Islet precursor cell (in vitro differentiated cells): ENCODE results near the gene TPRN.
"Not testable (repeated sequence)": the region's sequence is repeated elsewhere in the genome, so short reads cannot be mapped to it uniquely, and the experiment has no call there.

Source experiments
- DNase-seq: peaks from one replicate; pipeline ENCODE4 v3.0.0-alpha.2; 2018

Gene TPRN

GRCh38 chr9:137200311-137201204, at the start of gene TPRN:
TPRN (minus strand) TSS chr9:137200741; CDS start chr9:137200711, 30 bp downstream.
- peak; percentile 99 for DNase-seq

- DNase-seq, result no peak
These were observed 47.3 kb upstream of the TPRN start for GRCh38 chr9:137247916-137248175.

GRCh38 chr9:137247135-137247915, 46.8 kb upstream of the TPRN start:
- DNase-seq, result no peak

DNA sequence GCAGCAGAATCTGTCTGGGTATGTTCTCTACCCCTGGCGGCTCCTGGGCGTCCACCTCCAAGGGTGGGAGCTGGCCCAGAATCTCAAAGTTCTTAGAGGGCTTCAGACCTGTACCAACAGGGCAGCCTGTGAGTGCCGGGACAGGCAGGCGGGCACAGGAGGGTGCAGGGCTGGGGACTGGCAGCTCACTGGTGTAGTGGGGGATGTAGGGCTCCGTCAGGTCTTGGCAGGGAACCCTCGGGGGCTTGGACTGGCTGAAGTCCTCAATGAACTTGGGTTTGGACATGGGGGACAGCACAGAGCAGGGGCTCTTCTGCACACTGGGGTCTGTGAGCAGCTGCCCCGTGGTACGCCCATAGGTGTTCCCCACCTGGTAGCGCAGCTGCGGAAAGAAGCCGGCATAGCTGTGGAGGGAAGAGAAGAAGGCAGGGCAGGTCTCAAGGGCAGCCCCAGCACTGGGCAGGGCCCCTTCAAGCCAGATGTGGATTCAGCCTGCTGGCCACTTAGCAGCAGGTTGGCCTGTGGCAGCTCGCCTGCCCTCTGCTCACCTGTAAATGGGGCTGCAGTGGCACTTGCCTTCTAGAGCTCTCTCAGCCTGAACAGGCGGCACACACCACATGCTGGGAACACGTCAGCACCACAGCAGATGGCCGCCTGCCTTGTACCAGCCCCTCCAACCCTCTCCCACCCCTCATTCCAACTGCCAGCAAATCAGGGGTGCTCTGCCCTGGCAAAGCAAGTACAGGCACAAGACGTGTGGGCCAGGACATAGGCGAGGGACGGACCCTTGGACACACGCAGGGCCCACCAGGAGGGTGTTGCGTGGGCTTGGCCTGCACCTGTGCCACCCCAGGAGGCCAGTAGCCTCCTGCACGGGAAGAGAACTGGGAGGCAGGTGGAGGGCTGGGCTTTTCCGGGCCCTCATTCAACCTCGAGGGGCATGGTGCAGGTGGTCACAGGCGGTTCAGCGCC, 45.2 kb upstream of the TPRN start:
- DNase-seq, result no peak

DNA sequence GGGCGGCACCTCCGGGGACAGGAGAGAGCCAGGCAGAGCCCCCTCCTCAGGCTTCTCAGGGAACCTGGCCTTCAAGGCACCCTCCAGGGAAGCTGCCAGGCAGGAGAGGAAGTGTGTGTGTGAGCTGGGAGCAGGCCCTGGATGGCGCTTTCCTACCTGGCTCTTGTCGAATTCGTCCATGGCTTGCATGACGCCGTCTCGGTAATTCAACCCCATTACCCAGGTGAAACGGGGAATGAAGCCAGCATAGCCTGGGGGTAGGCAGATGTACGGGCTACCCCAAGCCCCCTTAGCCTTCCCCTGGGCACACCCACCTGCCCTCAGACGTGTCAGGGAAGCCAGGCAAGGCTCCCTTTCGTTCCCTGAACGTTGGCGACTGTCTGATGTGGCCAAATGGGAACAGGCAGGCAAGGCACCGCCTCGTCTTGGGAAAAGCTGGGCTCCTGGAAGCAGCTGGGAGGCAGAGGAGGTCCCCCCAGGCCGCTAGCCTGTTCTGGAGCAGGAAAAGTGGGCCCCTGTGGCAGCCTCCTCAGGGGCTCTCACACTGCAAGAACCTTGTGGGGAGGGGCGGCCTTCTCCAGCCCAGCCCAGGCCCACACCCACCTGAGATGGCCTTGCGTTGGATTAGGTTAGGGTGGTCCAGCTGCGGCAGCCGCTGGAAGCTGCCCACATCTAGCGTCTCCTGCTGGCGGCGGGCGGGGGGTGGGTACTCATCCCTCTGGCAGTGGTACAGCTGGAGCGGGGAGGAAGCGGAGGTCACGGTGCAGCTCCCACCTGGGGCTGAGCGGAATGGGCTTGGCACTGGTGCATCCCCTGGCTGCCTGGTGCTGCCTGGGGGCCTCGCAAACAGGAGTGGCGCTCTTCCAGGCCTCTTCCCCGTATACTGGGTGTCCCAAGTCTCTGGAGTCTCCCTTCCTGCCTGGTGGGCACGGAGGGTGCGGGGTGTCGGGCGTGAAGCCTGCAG, 44.2 kb upstream of the TPRN start:
- no peak for DNase-seq

- no peak for DNase-seq
These were observed 43.3 kb upstream of the TPRN start for GRCh38 chr9:137243626-137244485.

DNA sequence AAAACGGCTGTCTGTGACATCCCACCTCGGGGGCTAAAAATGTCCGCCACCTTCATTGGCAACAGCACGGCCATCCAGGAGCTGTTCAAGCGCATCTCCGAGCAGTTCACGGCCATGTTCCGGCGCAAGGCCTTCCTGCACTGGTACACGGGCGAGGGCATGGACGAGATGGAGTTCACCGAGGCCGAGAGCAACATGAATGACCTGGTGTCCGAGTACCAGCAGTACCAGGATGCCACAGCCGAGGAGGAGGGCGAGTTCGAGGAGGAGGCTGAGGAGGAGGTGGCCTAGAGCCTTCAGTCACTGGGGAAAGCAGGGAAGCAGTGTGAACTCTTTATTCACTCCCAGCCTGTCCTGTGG, 42.7 kb upstream of the TPRN start:
- not testable (repeated sequence) for DNase-seq

GRCh38 chr9:137242269-137243203, 42.0 kb upstream of the TPRN start:
- DNase-seq, result no peak

DNA sequence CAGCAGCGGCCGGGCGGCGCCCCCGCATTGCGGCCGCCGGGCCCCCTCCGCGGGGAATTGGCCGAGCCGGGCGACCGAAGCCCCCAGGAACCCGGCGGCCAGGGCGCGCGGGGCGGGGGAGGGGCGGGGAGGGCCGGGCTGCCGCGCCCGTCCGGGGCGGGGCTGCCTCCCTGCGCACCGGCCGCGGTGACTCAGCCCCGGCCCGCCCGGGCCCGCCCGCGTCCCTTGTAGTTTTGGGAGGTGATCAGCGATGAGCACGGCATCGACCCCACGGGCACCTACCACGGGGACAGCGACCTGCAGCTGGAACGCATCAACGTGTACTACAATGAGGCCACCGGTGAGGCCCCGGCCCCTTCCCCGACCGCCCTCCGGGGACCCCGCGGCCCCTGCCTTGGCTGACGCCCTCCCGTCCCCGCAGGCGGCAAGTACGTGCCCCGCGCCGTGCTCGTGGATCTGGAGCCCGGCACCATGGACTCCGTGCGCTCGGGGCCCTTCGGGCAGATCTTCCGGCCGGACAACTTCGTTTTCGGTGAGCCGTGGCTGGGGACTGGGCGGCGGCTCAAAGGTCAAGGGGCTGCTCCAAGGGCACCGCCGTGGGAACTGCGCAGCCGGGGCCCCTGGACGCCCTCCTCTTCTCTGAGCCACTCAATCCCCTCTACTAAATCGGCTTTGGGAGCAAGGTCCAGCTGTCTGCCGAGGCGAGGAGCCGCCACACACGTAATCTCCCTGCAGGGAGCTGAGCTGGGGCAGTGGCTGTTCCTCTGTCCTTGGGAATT, 41.1 kb upstream of the TPRN start:
- no peak for DNase-seq

GRCh38 chr9:137240841-137241489, 40.4 kb upstream of the TPRN start, which contains the start of gene TUBB4B:
TUBB4B (plus strand) TSS chr9:137241287; CDS start chr9:137241361, 74 bp downstream.
- DNase-seq, result peak; percentile 100

- DNase-seq, result no peak
These were observed 39.8 kb upstream of the TPRN start for GRCh38 chr9:137240318-137240840.

DNA sequence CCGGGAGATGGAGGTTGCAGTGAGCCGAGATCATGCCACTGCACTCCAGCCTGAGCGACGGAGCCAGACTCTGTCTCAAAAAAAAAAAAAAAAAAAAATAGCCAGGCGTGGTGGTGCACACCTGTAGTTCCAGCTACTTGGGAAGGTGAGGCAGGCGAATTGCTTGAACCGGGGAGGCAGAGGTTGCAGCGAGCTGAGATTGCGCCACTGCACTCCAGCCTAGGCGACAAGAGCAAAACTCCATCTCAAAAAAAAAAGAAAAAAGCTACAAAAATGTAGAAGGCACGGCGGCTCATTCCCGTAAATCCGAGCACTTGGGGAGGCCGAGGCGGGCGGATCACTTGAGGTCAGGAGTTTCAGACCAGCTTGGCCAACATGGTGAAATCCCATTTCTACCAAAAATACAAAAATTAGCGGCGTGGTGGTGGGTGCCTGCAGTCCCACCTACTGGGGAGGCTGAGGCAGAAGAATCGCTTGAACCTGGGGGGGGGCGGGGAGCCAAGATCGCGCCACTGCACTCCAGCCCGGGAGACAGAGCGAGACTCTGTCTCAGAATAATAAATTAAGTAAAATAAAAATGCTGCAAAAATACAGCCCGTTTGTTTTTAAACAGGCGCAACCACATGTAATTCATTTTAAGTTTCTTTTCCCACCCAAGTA, 39.1 kb upstream of the TPRN start:
- DNase-seq, result not testable (repeated sequence)

- DNase-seq, result no peak
These were observed 37.5 kb upstream of the TPRN start for GRCh38 chr9:137237759-137238726.

DNA sequence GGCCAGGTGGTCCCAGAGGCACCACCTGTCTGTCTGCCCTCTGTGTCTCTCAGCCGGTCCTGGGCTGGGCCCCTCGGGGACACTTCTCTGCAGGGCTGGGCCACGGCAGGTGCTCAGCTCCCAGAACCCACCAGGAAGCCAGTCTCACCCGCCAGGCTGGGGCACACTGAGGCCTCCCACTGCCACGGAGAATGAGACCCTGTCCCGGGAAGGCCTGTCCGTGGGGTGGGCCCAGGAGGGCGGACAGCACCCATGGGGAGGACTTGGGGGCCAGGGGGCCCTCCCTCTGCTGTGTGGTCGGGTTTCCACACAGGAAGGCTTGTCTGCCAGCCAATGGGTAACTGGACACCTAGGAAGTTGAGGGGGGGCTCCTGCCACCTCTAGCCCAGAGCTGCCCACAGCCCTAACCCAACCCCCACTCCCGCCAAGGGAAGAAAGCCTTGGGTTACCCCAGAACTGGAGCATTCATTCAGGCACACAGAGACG, 36.4 kb upstream of the TPRN start:
- no peak for DNase-seq

DNA sequence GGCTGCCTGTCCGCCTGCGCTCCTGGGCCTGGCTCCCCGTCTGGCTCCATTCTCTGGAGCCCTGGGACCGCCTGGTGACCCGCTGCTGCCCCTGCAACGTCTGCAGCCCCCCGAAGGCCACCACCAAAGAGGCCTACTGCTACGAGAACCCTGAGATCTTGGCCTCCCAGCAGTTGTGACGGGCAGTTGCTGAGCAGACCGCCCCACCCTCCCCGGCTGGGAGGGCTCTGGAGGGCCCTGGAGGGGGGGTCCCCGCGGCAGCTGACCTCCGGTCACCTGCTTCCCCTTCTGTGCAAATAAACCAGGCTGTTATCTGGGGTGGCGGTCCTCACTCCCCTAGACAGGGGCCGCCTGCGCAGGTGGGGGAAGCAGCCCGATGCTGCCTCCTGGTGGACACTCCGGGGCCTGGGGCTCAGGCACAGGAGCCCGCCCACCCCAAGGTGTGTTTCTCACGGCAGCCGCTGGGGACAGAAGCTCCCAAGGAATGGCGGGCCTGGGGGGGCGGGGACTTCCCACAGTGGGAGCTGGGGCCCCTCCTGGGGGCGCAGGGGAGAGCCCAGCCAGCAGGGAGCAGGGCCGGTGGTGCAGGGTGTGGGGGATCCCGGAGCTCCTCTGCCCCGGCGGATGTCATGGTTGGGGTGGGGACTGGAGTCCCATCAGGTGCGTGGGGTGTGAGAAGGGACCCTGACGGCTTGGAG, 35.8 kb upstream of the TPRN start:
- DNase-seq, result peak; percentile 90
